Measurements from ENCODE around the gene CSF1.

Gene CSF1

DNA sequence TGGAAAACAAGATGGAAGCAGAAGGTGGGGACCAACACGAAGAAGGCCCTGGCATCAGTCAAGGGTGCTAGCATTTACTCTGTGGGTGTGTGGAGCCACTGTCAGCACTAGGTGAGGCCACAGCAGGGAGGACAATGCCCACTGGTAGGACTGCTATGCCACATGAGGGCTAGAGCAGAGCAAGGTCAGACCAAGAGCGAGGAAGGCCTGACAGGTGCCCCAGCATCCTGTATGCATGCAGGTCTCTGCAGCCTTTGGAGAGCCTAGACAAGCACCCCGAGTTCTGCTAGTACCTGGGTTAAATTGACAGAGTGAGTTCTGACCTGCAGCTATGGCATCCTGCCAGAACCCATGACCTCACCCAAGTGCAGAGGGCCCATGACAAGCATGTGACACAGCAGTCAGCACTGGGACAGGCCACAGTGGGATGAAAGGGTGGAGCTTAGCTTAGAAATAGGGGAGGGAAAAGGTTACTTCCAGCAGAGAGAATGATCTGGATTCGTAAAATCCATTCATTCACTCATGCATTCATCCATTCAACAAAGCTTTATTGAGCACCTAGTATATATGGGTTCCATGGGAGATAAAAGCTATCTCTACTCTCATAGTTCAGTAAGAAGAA, 9.0 kb upstream of the CSF1 start:
- peak; percentile 31 for DNase-seq

DNA sequence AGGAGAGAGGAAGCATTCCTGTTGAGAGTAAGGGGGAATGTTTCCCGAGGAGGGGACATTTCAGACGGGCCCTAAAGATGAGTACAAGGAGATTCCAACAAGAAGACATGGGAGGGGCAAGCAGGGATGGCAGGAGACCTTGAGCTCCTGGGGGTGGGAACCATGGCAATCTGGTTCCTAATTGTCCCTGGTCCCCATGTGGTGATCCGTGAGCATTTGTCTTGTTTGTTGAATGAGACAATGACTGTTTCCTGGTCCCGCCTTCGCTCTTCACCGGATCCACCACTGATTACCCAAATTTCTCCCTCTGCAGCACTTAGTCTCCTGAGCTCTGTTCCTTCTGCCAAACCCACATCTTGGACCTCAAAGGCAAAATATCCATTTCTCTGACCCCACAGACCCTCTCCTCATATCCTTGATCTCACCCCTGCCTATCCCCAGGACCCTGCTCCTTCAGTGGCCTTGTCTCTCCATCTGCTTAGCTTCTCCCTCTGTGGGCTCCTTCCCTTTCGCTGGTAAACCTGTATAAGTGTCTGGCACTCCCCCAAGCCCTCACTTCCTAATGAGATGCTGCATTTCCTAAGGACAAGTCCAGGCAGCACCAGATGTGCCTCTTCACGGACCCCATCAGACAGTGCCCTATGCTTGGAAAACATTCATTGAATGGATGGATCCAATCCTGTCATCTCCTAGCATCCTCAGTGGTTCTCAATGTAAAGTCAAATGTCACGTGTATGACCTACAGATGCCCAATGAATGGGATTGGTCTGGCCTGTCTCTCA, 8.3 kb upstream of the CSF1 start:
- no peak for DNase-seq

DNA sequence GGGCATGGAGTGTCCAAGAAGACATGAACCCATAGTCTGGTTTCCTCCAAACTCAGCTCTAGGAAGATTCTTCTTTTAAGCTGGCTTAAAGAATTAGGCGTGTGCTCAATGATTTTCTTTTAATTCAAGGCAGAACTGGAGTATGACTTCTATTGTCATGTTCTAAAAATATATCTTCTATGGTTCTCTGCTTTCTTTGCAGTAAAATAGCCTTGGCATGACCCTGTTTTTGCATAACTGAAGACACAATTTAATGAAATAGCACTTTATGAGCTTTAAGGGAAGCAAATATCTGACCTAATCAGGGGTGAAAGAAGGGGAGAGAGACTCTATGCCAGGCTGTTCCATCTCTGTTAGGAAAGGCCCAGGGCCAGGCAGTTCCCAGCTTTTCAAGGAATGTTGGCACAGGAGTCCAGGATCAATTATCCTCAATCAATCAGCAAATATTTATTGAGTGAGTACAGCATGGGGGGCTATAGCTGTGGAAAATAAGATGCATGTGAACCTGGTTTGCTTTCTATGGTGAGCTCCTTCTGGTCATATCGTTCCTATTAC, 7.2 kb upstream of the CSF1 start:
- no peak for DNase-seq

DNA sequence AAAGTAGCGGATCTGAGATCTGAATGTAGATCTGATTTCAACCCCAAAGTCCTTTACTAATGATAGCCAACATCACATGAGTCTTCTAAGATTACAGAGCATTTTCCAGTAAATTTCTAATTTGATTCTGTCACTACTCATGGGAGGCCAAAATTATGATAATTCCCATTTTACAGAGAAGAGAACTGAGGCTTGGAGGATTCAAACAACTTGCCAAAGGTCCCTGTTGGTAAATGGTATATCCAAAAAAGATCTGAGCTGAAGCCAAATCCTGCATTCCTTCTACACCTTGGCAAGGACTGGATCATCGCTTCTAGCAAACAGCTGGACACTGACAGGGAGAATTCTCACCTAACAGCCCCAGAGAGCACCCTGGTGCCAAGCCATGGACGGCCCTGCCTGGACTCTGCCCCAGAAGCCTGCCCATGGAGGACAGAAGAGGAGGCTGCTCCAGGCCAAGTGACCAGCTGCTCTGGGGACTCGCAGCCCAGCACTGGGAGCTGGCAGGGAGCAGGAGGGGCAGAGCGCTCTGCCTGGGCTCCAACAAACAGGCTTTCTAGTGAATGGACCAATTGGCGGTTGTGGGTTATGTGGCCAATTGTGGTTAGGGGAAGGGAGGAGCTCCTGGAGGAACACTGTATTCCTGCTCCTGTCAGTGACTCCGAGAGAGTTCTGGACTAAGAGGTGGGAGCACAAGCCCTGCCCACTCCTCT, 6.4 kb upstream of the CSF1 start:
- no peak for DNase-seq

DNA sequence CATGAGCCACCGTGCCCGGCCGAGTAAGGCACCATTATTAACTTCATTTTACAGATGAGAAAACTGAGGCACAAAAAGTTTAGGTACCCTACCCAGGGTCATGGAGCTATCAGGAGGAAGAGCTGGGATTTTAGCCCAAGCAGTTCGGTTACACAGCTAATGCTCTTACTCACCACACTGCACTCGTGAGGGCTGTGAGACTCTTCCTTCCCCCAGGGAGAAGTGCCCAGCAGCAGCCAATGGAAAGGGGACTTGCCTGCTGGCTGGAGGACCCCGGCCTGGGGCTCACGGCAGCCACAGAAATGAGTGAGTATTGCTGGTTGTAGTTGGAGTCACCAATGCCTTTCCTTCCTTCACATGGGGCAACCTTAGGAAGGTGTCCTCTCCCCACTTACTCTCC, 5.2 kb upstream of the CSF1 start:
- no peak for DNase-seq

DNA sequence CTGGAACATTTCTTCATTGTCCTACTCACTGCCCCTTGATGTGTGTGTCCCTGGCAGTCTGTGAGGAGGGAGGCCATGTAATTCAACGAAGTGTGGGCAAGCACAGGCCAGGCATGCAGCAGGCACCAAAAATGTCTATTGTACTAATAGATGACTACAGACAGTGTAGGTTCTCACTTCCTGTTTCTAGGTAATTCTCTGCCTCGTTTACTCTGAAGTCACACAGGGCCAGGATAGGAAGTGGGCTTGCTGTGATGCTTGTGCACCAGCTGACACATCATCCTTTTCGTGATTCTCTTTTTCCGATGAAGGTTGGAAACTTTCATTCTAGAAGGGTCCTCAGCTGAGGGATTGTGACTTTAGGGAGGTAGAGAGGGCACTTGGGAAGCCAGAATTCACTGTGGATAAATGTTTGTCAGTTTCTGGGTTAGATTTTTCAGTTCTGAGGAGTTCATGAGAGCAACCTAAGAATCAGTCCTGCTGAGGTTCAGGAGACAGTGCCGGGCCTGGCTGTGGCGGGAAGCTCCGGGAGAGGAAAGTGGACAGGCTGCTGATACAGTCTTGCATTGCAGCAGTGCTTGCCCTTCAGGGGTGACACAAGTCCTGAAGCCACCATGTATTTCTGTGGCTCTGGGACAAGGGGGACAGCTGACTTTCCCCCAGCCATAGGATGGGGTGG, 4.3 kb upstream of the CSF1 start:
- DNase-seq = peak; percentile 67

DNA sequence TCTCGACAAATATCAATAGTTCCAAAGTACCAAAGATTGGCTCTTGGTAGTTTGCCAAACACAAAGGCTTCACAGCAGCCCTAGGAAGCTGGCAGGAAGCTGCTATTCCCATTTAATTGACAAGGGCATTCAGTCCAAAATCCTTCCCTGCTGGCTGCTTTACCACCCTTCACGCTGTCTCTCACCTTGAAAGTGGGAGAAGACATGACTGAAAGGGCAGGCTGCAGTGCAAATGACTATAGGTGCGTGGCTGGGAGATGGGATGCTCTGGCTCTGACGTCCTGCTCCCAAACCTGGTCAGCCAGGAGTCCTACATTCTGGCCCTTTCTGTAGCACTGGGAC, 3.8 kb upstream of the CSF1 start:
- DNase-seq = no peak

DNA sequence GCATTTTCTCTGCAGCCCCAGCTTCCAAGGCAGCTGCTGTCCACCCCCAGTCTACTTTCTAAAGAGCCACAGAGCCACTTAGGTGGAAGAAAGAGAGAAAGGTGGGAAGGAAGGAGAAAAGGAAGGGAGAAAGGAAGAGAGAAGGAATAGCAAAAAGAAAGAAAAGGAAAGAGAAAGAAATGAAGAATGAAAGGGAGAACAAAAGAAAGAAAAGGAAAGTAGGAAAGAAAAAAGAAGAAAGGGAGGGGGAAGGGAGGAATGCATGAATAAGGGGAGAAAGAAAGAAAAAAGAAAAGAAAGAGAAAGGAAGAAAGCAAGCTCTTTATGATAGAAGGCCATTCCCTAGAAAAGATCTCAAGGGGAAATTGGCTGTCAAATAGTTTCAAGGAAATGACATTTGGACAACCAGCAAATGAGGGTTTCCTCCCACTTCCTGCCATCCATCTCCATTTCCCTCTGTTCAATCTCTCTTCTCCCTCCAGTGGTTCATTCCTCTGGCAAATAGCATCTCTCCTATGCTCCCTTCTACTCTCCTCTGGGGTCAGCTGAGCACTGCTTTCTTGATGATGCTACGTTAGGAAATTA, 3.4 kb upstream of the CSF1 start:
- DNase-seq = no peak

DNA sequence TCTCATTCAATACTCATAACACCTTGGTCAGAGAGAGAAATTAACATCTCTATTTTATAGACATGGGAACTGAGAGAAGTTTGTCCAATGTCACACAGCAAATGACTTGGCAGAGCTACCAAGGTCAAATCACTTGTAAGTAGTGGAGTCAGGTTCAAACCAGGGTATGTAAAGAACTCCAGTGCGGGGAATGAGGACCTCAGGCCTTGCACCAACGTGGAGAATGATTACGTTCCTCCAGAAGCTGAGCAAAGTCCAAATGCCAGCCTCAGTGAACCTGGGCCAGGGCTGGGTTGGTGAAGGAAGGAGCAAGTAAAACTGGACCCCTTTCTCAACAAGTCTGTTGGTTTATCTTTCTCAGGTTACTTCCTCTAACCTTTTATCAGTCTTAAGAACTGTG, 1.8 kb upstream of the CSF1 start:
- DNase-seq = no peak

DNA sequence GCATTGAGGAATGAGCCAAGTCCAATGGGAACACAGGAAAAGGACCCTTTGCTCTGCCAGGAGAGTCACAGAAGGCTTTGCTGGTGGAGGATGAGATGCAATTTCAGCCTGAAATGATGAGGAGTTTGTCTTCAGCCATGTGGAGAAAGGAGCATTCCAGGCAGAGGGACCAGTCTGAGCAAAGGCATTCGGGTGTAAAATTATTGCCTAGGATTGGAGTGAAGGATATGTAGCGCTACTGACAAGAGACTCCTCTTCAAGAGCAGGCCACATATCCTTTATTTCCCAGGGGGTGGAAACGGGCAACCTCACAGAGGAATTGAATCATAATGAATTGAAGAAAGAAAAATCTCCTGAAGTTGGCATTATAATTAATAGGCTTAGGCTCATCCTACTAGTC, 1.1 kb upstream of the CSF1 start:
- DNase-seq = no peak

DNA sequence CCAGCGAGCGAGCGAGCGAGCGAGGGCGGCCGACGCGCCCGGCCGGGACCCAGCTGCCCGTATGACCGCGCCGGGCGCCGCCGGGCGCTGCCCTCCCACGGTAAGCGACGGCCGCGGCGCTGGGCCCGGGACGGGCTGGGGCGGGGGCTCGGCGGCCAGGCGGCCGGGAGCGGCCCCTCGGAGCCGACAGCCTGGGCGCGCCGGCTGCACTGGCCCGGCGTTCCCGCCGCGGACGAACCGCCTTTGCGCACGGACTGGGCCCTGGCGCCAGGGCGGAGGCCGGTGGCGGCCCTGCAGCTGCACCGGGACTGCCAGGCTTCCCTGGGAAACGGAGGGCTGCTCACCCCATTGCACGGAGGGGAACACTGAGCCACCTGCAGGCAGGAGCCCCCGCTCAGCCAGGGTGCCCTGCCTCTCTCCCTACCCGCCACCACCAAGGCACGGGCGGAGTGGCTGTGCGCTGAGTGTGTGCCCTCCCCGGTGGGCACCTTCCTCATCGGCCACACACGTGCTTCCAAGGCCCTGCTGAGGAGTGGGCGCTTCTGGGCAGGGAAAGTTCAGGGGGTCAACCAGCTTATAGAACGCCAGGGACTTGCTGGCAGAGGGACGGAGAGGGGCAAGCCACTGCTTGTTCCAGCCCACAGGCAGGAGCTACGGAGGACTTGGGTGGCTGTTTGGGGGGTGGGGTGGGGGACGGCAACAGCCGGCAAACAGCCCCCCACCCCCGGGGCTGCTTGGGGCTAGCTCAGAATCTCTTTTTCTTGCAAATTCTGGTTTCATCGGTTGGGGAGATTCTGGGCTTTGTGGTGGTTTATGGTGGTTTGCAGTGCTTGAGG, 532 bp downstream of the CSF1 start:
- DNase-seq = peak; percentile 43

DNA sequence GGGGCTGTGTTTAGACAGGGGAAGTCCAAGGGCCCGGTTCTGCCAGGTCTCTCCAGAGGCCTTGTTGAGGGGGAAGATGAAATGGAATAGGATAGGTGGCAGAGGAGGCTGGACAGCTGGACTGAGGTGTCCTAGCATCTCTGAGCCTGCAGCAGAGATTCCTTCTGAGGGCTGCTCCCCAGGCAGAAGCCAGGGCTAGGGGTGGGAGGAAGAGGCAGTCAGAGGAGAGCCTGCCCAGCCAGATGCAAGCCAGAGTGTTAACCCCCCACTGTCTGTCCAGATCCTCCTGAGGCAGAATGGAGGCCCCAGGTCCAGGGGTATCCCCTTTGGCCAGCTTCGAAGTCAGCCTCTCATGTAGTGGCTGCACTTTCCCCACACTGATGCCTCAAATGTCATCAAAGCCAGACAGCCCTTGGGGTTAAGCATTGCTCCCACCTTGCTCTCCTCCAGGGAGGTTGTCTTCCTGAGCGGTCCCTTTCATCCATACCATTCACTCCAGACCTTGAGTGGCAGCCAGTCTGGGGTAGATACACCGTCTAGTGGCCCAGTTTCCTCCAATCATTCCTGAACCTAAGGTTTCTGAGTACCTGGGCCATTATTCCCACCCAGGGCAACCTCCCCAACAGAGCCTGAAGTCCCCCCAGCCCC, 1.7 kb downstream of the CSF1 start:
- no peak for DNase-seq

DNA sequence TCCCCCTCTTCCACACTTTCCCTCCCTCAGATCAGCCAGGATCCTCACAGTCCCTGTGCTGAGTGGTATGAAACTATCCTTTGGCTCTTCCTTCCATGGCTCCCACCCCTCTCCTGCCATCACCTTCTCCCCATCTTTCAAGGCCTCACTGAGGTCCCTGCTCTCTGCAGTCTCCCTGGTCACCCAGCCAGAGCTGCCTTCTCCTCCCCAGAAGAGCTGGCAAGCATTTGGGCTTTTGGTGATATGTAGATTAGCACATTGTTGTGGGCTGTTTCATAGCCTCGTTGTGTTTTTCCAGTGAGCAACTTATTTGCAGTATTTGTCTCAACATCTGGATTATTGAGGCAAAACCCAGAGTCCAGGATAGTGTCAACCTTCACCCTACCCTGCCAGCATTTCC, 2.2 kb downstream of the CSF1 start:
- DNase-seq = no peak

DNA sequence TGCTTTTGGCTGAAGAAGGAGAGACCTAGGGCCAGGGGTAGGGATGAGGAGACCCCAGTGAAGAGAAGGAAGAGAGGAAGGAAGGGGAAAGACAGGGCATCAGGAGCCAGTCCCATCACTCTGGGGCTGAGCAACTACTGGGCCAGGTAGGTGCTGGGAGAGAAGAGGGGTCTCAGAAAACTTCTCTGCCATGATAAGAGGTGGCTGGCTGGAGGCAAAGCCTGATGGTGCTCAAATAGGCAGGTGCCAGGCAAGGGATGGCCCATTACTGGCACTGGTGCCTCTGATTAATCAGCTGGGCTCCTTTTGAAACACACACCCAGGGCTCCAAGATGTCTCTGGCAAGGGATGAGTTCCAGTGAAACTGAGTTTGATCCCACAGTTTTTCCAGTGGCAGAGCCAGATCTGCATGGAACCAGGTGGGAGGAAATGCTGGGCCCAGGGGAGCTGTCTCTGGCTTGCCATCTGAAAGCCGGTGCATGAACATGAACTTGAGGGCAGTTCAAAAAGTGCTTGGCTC, 2.8 kb downstream of the CSF1 start:
- no peak for DNase-seq

DNA sequence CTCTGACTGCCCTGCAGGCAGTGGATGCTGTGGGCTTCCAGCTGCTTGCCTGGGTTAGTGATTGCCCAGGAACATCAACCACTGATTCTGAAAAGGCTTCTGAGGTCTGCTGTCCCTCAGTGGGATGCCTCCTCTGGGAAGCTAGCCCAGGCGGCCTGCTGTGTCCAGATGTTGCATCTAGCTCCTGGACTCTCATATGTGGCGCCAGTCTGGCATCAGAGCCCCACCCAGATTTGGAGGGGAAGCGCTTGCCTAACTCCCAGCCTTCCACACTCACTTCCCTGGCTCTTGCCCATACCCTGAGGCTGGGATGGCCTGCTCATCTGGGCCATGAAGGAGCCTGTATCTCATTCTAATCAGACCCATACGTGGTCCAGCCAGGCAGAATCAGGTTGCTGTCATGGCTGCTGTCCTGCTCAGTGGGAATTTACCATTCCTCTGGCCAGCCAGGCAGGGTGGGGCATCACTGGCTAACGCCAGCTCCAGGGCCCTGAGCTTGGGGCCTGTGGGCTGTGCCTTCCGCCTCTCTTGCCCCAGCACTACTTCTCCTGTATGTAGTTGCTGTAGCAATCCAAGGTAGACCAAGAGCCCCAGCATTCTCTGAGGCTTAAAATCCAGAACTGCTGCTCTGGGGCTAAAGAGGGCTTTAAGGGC, 4.1 kb downstream of the CSF1 start:
- DNase-seq = no peak

DNA sequence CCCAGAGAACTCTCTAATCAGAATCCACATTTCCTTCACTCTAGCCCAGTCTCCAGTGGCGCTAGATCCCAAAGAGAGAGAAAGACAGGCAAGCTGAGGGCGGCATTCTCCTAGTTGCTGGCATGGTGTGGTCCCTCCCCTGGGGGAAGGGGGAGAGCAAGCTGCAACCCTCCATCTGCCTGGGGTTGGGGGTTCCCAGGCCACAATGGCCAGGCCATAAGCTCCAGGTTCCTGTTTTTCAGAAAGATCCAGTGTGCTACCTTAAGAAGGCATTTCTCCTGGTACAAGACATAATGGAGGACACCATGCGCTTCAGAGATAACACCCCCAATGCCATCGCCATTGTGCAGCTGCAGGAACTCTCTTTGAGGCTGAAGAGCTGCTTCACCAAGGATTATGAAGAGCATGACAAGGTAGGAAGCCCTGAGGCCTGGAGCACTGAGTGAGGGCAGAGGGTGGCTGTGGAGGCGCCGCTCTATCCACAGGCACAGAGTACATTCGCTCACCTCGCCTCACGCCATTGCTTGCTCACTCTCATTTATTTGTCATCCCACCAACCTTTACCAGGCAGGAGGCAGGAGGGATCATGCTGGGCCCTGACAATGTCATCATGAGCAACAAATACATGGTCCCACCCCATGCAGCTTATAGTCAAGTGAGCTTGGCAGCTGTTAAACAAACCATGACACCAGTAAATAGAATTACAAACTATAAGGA, 6.6 kb downstream of the CSF1 start:
- no peak for DNase-seq

DNA sequence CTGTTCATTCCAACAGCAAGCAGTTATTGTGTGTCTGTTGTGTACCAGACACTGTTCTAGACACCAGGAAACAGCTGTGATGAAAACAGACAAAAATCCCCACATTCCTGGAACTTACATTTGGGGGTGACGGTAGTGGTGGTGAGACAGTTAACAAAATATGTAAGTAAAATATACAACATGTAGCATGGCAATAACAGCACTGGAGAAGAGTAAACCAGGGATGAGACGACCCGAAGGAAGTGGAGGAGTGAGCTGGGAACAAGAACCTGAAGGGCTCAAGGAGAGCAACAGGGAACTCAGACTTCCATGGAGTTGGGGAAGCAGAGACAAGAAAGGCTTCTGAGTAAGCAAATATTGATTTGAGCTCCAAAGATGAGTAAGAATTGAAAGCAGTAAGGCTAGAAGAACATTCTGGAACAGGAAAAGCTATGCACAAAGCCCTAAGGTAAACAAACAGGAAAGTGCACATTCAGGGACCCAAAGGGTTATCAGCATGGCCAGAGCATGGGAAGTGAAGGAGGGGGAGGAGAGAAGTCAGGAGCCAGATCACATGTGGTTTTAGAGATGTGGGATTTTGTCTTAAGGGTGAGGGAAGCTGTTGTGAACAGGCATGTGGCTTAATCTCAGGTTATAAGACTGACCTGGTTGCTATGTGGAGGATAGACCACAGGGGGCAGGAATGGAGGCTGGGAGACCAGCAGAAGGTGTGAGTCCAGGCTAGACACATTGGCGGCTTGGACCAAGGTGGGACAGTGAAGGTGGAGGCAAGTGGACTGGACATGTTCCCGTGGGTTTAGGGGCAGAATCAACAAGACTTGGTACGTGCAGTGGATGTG, 7.3 kb downstream of the CSF1 start:
- DNase-seq = no peak

DNA sequence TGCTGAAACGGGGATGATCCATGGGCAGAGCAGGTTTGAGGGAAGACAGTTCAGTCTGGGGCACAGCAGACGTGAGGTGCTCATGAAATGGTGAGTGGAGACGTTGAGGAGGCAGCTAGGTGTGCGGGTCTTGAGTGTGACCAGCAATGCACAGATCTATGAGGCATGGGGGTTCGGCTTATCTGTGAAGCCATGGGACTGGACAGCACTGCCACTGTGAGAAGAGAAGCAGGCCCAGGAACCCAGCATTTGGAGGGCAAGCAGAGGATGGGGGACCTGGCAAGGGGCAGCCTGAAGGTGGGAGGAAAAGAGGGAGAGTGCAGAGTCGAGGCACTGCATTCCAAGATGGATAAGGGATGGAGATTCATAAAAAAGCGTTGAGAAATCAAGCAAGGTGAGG, 8.0 kb downstream of the CSF1 start:
- no peak for DNase-seq

DNA sequence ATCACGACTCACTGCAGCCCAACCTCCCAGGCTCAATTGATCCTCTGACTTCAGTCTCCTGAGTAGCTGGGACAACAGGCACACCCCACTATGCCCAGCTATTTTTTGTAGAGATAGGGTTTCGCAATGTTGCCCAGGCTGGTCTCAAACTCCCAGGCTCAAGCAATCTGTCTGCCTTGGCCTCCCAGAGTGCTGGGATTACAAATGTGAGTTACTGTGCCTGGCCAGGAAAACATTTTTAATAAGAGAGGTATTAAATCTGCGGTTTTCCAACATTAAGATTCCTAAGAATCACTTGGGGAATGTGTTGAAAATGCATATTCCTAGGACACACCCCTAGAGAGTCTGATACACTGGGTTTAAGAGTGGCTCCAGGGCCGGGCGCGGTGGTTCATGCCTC, 8.7 kb downstream of the CSF1 start:
- DNase-seq = no peak

Data from CD4-positive, alpha-beta T cell treated with Interleukin-17A for 4 hours (primary cell).